ENCODE results near the gene PI16. TPM values are rescaled to one million over a fixed set of nuclear protein-coding genes. Genes with fewer than 3 reads are reported as not detected.

Gene PI16
- total RNA-seq, 1 experiment from 2014 or later: 0.17 TPM

- ATAC-seq (no peak), DNase-seq (ENCODE audit: low spot score) (no peak)
- peaks cover 31% of the 10 kb centered on the region for H3K36me3 Mint-ChIP-seq
- H3K4me3 Mint-ChIP-seq: no peak overlapping the region
- peaks cover 21% of the 10 kb centered on the region for H3K4me1 Mint-ChIP-seq
- ChIA-PET CTCF (interaction anchor here (1.1 to 4.9 kb wide), 3 partner anchors 37 to 230 kb away, joined by 3 to 63 read pairs (median 10); no protein-coding TSS in a partner anchor), POLR2A (interaction anchor here (2.3 kb wide), 1 partner anchor 38 kb away, joined by 6 read pairs; no protein-coding TSS in a partner anchor)
- no peaks in the 10 kb centered on the region for H3K9me3 Mint-ChIP-seq
- peak overlapping the region; percentile 43 for H3K27ac Mint-ChIP-seq
- TF ChIP-seq OVOL2 (CRISPR knock-in tag; IDR thresholded peaks at IDR 0.05; ENCODE audit: borderline replicate concordance): no peak
- TF ChIP-seq USF2 (CRISPR knock-in tag; IDR thresholded peaks at IDR 0.05): no peak
- no peak for TF ChIP-seq ZNF425 (CRISPR knock-in tag; conservative IDR thresholded peaks at IDR 0.05)
- TF ChIP-seq ATF3 (CRISPR knock-in tag; conservative IDR thresholded peaks at IDR 0.05): no peak
- no peak for TF ChIP-seq NFATC4 (CRISPR knock-in tag; IDR thresholded peaks at IDR 0.05)
- no peak for TF ChIP-seq NFE2L1 (CRISPR knock-in tag; IDR thresholded peaks at IDR 0.05)
- no peak for TF ChIP-seq ATF6 (CRISPR knock-in tag; IDR thresholded peaks at IDR 0.05)
- no peak for TF ChIP-seq FOXP4 (CRISPR knock-in tag; IDR thresholded peaks at IDR 0.05)
- no peak for TF ChIP-seq PRDM15 (CRISPR knock-in tag; IDR thresholded peaks at IDR 0.05)
- H3K27me3 Mint-ChIP-seq (ENCODE audit: low read depth): no peaks in the 10 kb centered on the region
Observed at GRCh38 chr6:36980129-36980528, 25.6 kb downstream of the PI16 start.

- Mint-ChIP-seq H3K27me3 (ENCODE audit: low read depth) (no peaks in the 10 kb centered on the region), H3K36me3 (peaks cover 21% of the 10 kb centered on the region), H3K4me3 (no peak overlapping the region), H3K4me1 (peaks cover 21% of the 10 kb centered on the region), H3K27ac (peak overlapping the region; percentile 62), H3K9me3 (no peaks in the 10 kb centered on the region)
- ATAC-seq (peak; percentile 40), DNase-seq (ENCODE audit: low spot score) (no peak)
- POLR2A ChIA-PET: interaction anchor here (2.3 kb wide), 1 partner anchor 37 kb away, joined by 6 read pairs; no protein-coding TSS in a partner anchor
- CTCF ChIA-PET: interaction anchor here (0.6 to 4.9 kb wide), 10 partner anchors 15 to 345 kb away, joined by 3 to 63 read pairs (median 4); no protein-coding TSS in a partner anchor
- TF ChIP-seq ZNF219 (CRISPR knock-in tag; IDR thresholded peaks at IDR 0.05; ENCODE audit: borderline replicate concordance) (no peak), CBFB (CRISPR knock-in tag; IDR thresholded peaks at IDR 0.05; ENCODE audit: low read depth) (no peak), MLX (CRISPR knock-in tag; IDR thresholded peaks at IDR 0.05) (no peak), HMGA2 (CRISPR knock-in tag; IDR thresholded peaks at IDR 0.05) (no peak), E2F5 (CRISPR knock-in tag; IDR thresholded peaks at IDR 0.05) (no peak), ZNF416 (CRISPR knock-in tag; IDR thresholded peaks at IDR 0.05) (no peak), ZNF423 (CRISPR knock-in tag; IDR thresholded peaks at IDR 0.05) (no peak), FOXK1 (CRISPR knock-in tag; IDR thresholded peaks at IDR 0.05) (no peak), USF1 (CRISPR knock-in tag; IDR thresholded peaks at IDR 0.05) (no peak), RORB (CRISPR knock-in tag; IDR thresholded peaks at IDR 0.05) (no peak), USF2 (CRISPR knock-in tag; IDR thresholded peaks at IDR 0.05) (no peak)
Observed at GRCh38 chr6:36980876-36981619, 26.5 kb downstream of the PI16 start.
